Measurements from ENCODE around the gene LCN15. TPM values are rescaled to one million over a fixed set of nuclear protein-coding genes. Genes with fewer than 3 reads are reported as not detected.
"Not testable (repeated sequence)": the region's sequence is repeated elsewhere in the genome, so short reads cannot be mapped to it uniquely, and the experiment has no call there.

LCN15 gene
- total RNA-seq, 2 donors from 2014 or later, result not detected

GRCh38 chr9:136789523-136789937 is 25.2 kb upstream of the LCN15 start:
- no peak overlapping the region for H3K27ac ChIP-seq
- no peak overlapping the region for H3K4me3 ChIP-seq
- no peak for ATAC-seq (ENCODE audit: insufficient number of reproducible peaks, low FRiP score, low read depth)
- peaks cover 2 to 14% of the 10 kb centered on the region in 2 donors for H3K4me1 ChIP-seq (ENCODE audit: control insufficient read depth in 1 of 2, low read depth in 2 of 2)
- no peaks in the 10 kb centered on the region for H3K27me3 ChIP-seq (replicated peaks; ENCODE audit: insufficient read depth)
- H3K36me3 ChIP-seq, result no peaks in the 10 kb centered on the region
- TF ChIP-seq CTCF (IDR thresholded peaks at IDR 0.05), result no peak
- no peaks in the 10 kb centered on the region for H3K9me3 ChIP-seq
- DNase-seq (ENCODE audit: low spot score), result no peak

GRCh38 chr9:136788644-136789522 is 24.6 kb upstream of the LCN15 start:
- H3K4me1 ChIP-seq (ENCODE audit: control insufficient read depth in 1 of 2, low read depth in 2 of 2), result peaks cover 2 to 14% of the 10 kb centered on the region in 2 donors
- H3K36me3 ChIP-seq; ATAC-seq (ENCODE audit: insufficient number of reproducible peaks, low FRiP score, low read depth); DNase-seq (ENCODE audit: low spot score); H3K4me3 ChIP-seq; H3K27ac ChIP-seq; H3K27me3 ChIP-seq (replicated peaks; ENCODE audit: insufficient read depth); H3K9me3 ChIP-seq: not testable (repeated sequence)

- no peaks in the 10 kb centered on the region for H3K36me3 ChIP-seq
- peak; percentile 88 for TF ChIP-seq CTCF (IDR thresholded peaks at IDR 0.05)
- no peak for ATAC-seq (ENCODE audit: insufficient number of reproducible peaks, low FRiP score, low read depth)
- no peak overlapping the region for H3K27ac ChIP-seq
- H3K9me3 ChIP-seq, result no peaks in the 10 kb centered on the region
- H3K4me1 ChIP-seq (ENCODE audit: control insufficient read depth in 1 of 2, low read depth in 2 of 2), result peaks cover 2 to 14% of the 10 kb centered on the region in 2 donors
- no peak for DNase-seq (ENCODE audit: low spot score)
- H3K27me3 ChIP-seq (replicated peaks; ENCODE audit: insufficient read depth), result no peaks in the 10 kb centered on the region
- H3K4me3 ChIP-seq, result no peak overlapping the region
Observed at GRCh38 chr9:136787690-136788400, 23.5 kb upstream of the LCN15 start.

GRCh38 chr9:136786983-136787382 is 22.7 kb upstream of the LCN15 start:
- H3K4me1 ChIP-seq (ENCODE audit: control insufficient read depth in 1 of 2, low read depth in 2 of 2); H3K9me3 ChIP-seq; ATAC-seq (ENCODE audit: insufficient number of reproducible peaks, low FRiP score, low read depth); H3K27me3 ChIP-seq (replicated peaks; ENCODE audit: insufficient read depth); H3K4me3 ChIP-seq; H3K27ac ChIP-seq; H3K36me3 ChIP-seq; DNase-seq (ENCODE audit: low spot score): not testable (repeated sequence)

GRCh38 chr9:136786451-136786850 is 22.1 kb upstream of the LCN15 start:
- no peak for TF ChIP-seq CTCF (IDR thresholded peaks at IDR 0.05)
- H3K4me3 ChIP-seq, result no peak overlapping the region
- ATAC-seq (ENCODE audit: insufficient number of reproducible peaks, low FRiP score, low read depth), result no peak
- no peaks in the 10 kb centered on the region for H3K36me3 ChIP-seq
- no peak overlapping the region for H3K27ac ChIP-seq
- DNase-seq (ENCODE audit: low spot score), result no peak
- H3K9me3 ChIP-seq, result no peaks in the 10 kb centered on the region
- H3K27me3 ChIP-seq (replicated peaks; ENCODE audit: insufficient read depth), result no peaks in the 10 kb centered on the region
- peaks cover 0 to 4% of the 10 kb centered on the region in 2 donors for H3K4me1 ChIP-seq (ENCODE audit: control insufficient read depth in 1 of 2, low read depth in 2 of 2)

GRCh38 chr9:136785565-136786355 is 21.4 kb upstream of the LCN15 start:
- H3K27ac ChIP-seq; H3K36me3 ChIP-seq; H3K27me3 ChIP-seq (replicated peaks; ENCODE audit: insufficient read depth); H3K9me3 ChIP-seq; DNase-seq (ENCODE audit: low spot score); H3K4me3 ChIP-seq; H3K4me1 ChIP-seq (ENCODE audit: control insufficient read depth in 1 of 2, low read depth in 2 of 2); ATAC-seq (ENCODE audit: insufficient number of reproducible peaks, low FRiP score, low read depth): not testable (repeated sequence)

Data from thoracic aorta (tissue), 2 donors.